Measurements from ENCODE around the gene NEIL3. TPM values are rescaled to one million over a fixed set of nuclear protein-coding genes. Genes with fewer than 3 reads are reported as not detected.

The NEIL3 gene
- total and polyA plus RNA-seq, 10 of the 15 experiments (the other 5 are each of a cell fraction or from before 2014, with no cell fraction given) = 3.0 to 13.8 (median 8.9) TPM

GRCh38 chr4:177311589-177311988 lies 1.9 kb downstream of the NEIL3 start:
- Histone ChIP-seq H3K36me3 (ENCODE audit: control insufficient read depth in 2 of 2, insufficient read depth in 2 of 2, low read length in 1 of 2) (no peaks in the 10 kb centered on the region), H3K9ac (ENCODE audit: control insufficient read depth, insufficient read depth, low read length) (no peak overlapping the region), H4K20me1 (ENCODE audit: control insufficient read depth, insufficient read depth) (no peaks in the 10 kb centered on the region), H2AFZ (ENCODE audit: control insufficient read depth, low read depth, low read length) (no peak overlapping the region; the same call in 1 of the 2 replicates), H3K4me1 (ENCODE audit: control insufficient read depth, insufficient read depth, low read length) (no peaks in the 10 kb centered on the region), H3K27ac (ENCODE audit: control insufficient read depth, insufficient read depth) (no peak overlapping the region), H3K27me3 (replicated peaks in 1 of 2; ENCODE audit: control insufficient read depth in 2 of 2, insufficient read depth in 2 of 2, low read length in 1 of 2) (no peaks in the 10 kb centered on the region), H3K9me3 (replicated peaks; ENCODE audit: control insufficient read depth, insufficient read depth, low read length) (no peaks in the 10 kb centered on the region), H3K4me3 (no peak overlapping the region), H3K79me2 (ENCODE audit: control insufficient read depth, insufficient read depth, low read length) (peaks cover 10% of the 10 kb centered on the region), H3K4me2 (ENCODE audit: control insufficient read depth, insufficient read depth) (peak overlapping the region; percentile 19; the same call in 1 of the 2 replicates)
- ChIA-PET RAD21 (ENCODE audit: unreplicated experiment) (no interaction called here), SMC1A (ENCODE audit: uncharacterized antibody, unreplicated experiment) (interaction anchor here (1.3 to 1.6 kb wide), 3 partner anchors 10 to 12 kb away, joined by 3 to 4 read pairs (median 3); no protein-coding TSS in a partner anchor), POLR2A (no interaction called here), CTCF (interaction anchor here (1.1 to 3.6 kb wide), 2 partner anchors 28 to 61 kb away, joined by 3 to 19 read pairs; no protein-coding TSS in a partner anchor)
- no TSS peak for BruUV-seq (replicated peaks)
- in situ Hi-C loops (cut with MboI) (no loop called here), intact Hi-C loops (cut with micrococcal nuclease; ENCODE audit: unreplicated experiment) (loop anchor here (5.0 kb wide), 1 partner anchor 131 kb away; the partner anchor contains the start of gene AGA)
- FAIRE-seq = no peak
- 96% methylated on average over 4 of the region's 7 CpGs for WGBS (ENCODE audit: insufficient coverage, insufficient replicate concordance, low lambda C conversion rate, missing lambda C conversion rate)
- ATAC-seq = no peak
- DNase-seq (ENCODE audit: low read depth, low spot score) = no peak
- TF ChIP-seq EP300 (IDR thresholded peaks at IDR 0.05; ENCODE audit: borderline replicate concordance in 1 of 2, control insufficient read depth in 1 of 2, low read depth in 2 of 2, low read length in 2 of 2) (no peak), MTA3 (IDR thresholded peaks at IDR 0.05; ENCODE audit: borderline replicate concordance, low read length) (no peak), STAT1 (conservative IDR thresholded peaks at IDR 0.05) (no peak), NFIC (IDR thresholded peaks at IDR 0.05; ENCODE audit: low read depth, low read length) (no peak), KAT2A (conservative IDR thresholded peaks at IDR 0.05; ENCODE audit: control insufficient read depth, low read depth, low read length) (no peak)

GRCh38 chr4:177313263-177313662 lies 3.6 kb downstream of the NEIL3 start:
- POLR2A ChIA-PET = interaction anchor here (1.0 kb wide), 1 partner anchor 9 kb away, joined by 3 read pairs; no protein-coding TSS in a partner anchor
- H3K4me1 ChIP-seq (ENCODE audit: control insufficient read depth, insufficient read depth, low read length) = no peaks in the 10 kb centered on the region
- H3K4me2 ChIP-seq (ENCODE audit: control insufficient read depth, insufficient read depth) = no peak overlapping the region
- SMC1A ChIA-PET (ENCODE audit: uncharacterized antibody, unreplicated experiment) = interaction anchor here (0.9 to 2.0 kb wide), 7 partner anchors 8 to 26 kb away, joined by 3 to 6 read pairs (median 4); no protein-coding TSS in a partner anchor
- no TSS peak for BruUV-seq (replicated peaks)
- H3K36me3 ChIP-seq (ENCODE audit: control insufficient read depth in 2 of 2, insufficient read depth in 2 of 2, low read length in 1 of 2) = no peaks in the 10 kb centered on the region
- RAD21 ChIA-PET (ENCODE audit: unreplicated experiment) = interaction anchor here (0.6 to 1.8 kb wide), 5 partner anchors 9 to 149 kb away, joined by 3 to 6 read pairs (median 3); partner anchors contain the start of gene AGA
- intact Hi-C loops (cut with micrococcal nuclease; ENCODE audit: unreplicated experiment) = loop anchor here (5.0 kb wide), 1 partner anchor 129 kb away; the partner anchor contains the start of gene AGA
- H3K27ac ChIP-seq (ENCODE audit: control insufficient read depth, insufficient read depth) = no peak overlapping the region
- ATAC-seq = no peak
- H3K79me2 ChIP-seq (ENCODE audit: control insufficient read depth, insufficient read depth, low read length) = peaks cover 10% of the 10 kb centered on the region
- H3K4me3 ChIP-seq = no peak overlapping the region
- no peak for FAIRE-seq
- H4K20me1 ChIP-seq (ENCODE audit: control insufficient read depth, insufficient read depth) = no peaks in the 10 kb centered on the region
- DNase-seq (ENCODE audit: low read depth, low spot score) = no peak
- CTCF ChIA-PET = interaction anchor here (0.5 to 3.6 kb wide), 4 partner anchors 9 to 63 kb away, joined by 3 to 19 read pairs (median 3); no protein-coding TSS in a partner anchor
- H3K9ac ChIP-seq (ENCODE audit: control insufficient read depth, insufficient read depth, low read length) = no peak overlapping the region
- H3K27me3 ChIP-seq (replicated peaks in 1 of 2; ENCODE audit: control insufficient read depth in 2 of 2, insufficient read depth in 2 of 2, low read length in 1 of 2) = no peaks in the 10 kb centered on the region
- H3K9me3 ChIP-seq (replicated peaks; ENCODE audit: control insufficient read depth, insufficient read depth, low read length) = no peaks in the 10 kb centered on the region
- 94% methylated on average over 1 of the region's 1 CpG for WGBS (ENCODE audit: insufficient coverage, insufficient replicate concordance, low lambda C conversion rate, missing lambda C conversion rate)
- in situ Hi-C loops (cut with MboI) = no loop called here
- H2AFZ ChIP-seq (ENCODE audit: control insufficient read depth, low read depth, low read length) = no peak overlapping the region
- TF ChIP-seq BACH1 (IDR thresholded peaks at IDR 0.05; ENCODE audit: borderline replicate concordance) = no peak
- no peak for TF ChIP-seq HDGF (IDR thresholded peaks at IDR 0.05)
- no peak for TF ChIP-seq CUX1 (IDR thresholded peaks at IDR 0.05; ENCODE audit: insufficient replicate concordance, low read depth, low read length)
- no peak for TF ChIP-seq CBFB (IDR thresholded peaks at IDR 0.05; ENCODE audit: low read depth)
